ENCODE results near the gene HTRA2.
A peak's percentile ranks its signal among the peaks of the same experiment; 100 is the strongest.

HTRA2 gene

DNA sequence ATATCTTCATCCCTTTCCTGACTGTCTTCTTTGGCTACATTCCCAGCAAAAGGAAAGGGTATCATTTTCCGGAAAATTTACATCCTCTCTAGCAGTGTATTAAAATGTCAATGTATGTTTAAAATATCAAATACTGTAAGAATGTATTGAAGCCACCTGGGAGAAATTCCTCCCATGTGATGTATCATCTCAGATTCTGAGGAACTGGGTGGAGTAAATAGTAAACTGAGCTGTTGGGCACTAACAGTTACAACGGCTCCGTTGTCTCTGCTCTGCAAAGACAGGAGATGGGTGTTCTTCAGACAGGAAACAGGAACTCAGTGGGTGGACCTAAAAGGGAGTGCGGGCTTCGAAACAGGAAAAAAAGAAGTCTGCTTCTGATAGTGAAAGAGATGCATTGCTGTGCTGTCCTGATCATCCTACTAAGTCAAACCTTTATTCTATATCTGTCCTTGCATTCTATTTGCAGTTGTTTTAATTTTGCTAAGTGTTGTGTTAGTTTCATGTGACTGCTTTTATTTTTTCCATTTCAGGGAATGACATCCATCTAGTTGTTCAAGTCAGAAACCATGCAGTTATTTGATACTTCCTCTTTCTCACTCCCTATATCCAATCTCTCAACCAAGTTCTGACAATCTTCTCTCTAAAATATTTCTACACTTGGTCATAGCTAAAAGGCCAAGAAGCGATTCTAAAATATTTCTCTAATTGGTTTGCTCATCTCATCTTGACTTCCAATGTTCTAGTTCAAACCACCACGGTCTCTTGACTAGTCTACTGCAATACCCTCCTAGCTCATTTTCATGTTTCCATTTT lies 44.2 kb downstream of the HTRA2 start:
- Mint-ChIP-seq H3K36me3 (ENCODE audit: low read depth) (no peaks in the 10 kb centered on the region), H3K9me3 (peaks cover 4% of the 10 kb centered on the region), H3K4me1 (peaks cover 16% of the 10 kb centered on the region), H3K4me3 (no peak overlapping the region), H3K27me3 (ENCODE audit: low read depth, poor library complexity) (peaks cover 14% of the 10 kb centered on the region), H3K27ac (no peak overlapping the region)
- TF ChIP-seq CTCF (IDR thresholded peaks at IDR 0.05) = no peak
- no peak for DNase-seq

GRCh38 chr2:74575320-74575719 lies 45.6 kb downstream of the HTRA2 start:
- no peak overlapping the region for H3K4me3 Mint-ChIP-seq
- peaks cover 4% of the 10 kb centered on the region for H3K9me3 Mint-ChIP-seq
- no peaks in the 10 kb centered on the region for H3K36me3 Mint-ChIP-seq (ENCODE audit: low read depth)
- no peak for DNase-seq
- H3K27me3 Mint-ChIP-seq (ENCODE audit: low read depth, poor library complexity) = peaks cover 25% of the 10 kb centered on the region
- H3K27ac Mint-ChIP-seq = no peak overlapping the region
- no peak for TF ChIP-seq CTCF (IDR thresholded peaks at IDR 0.05)
- peaks cover 16% of the 10 kb centered on the region for H3K4me1 Mint-ChIP-seq

- TF ChIP-seq CTCF (IDR thresholded peaks at IDR 0.05) = no peak
- Mint-ChIP-seq H3K4me1 (peaks cover 16% of the 10 kb centered on the region), H3K4me3 (no peak overlapping the region), H3K9me3 (peaks cover 4% of the 10 kb centered on the region), H3K27me3 (ENCODE audit: low read depth, poor library complexity) (peaks cover 32% of the 10 kb centered on the region), H3K27ac (peak overlapping the region; percentile 4), H3K36me3 (ENCODE audit: low read depth) (no peaks in the 10 kb centered on the region)
- DNase-seq = no peak
These were observed 46.6 kb downstream of the HTRA2 start for GRCh38 chr2:74576211-74576862.

- Mint-ChIP-seq H3K27me3 (ENCODE audit: low read depth, poor library complexity) (peaks cover 33% of the 10 kb centered on the region), H3K9me3 (peaks cover 4% of the 10 kb centered on the region), H3K4me1 (peaks cover 16% of the 10 kb centered on the region), H3K4me3 (no peak overlapping the region), H3K36me3 (ENCODE audit: low read depth) (no peaks in the 10 kb centered on the region), H3K27ac (peak overlapping the region; percentile 4)
- no peak for TF ChIP-seq CTCF (IDR thresholded peaks at IDR 0.05)
- DNase-seq = no peak
These were observed 47.1 kb downstream of the HTRA2 start for GRCh38 chr2:74576863-74577229.

DNA sequence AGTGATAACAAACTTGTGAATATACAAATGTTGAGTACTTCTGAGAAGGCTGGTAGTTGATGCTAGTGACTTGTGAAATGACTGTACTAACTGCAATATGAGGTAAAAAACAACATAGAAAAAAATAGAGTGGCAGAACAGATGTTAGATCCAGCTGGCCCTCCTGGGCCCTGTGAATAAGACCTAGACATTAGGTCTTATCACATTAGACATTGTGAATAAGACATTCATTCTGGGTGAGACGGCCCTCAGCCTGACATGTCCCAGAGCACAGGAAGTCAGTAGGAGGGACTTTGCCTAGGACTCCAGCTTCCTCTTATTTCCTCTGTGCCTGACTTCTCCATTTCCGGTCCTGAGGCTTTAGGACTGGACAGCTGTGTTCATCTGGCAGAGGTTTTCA lies 47.7 kb downstream of the HTRA2 start:
- Mint-ChIP-seq H3K4me1 (peaks cover 16% of the 10 kb centered on the region), H3K4me3 (no peak overlapping the region), H3K36me3 (ENCODE audit: low read depth) (no peaks in the 10 kb centered on the region), H3K9me3 (peaks cover 4% of the 10 kb centered on the region), H3K27me3 (ENCODE audit: low read depth, poor library complexity) (peaks cover 38% of the 10 kb centered on the region), H3K27ac (no peak overlapping the region)
- no peak for DNase-seq
- TF ChIP-seq CTCF (IDR thresholded peaks at IDR 0.05) = no peak

Measured in nephron progenitor cell (in vitro differentiated cells).